ENCODE results near the gene NUP98.

GRCh38 chr11:3802011-3802790, 4.8 kb upstream of the NUP98 start:
- no peak for TF ChIP-seq EZH2 (IDR thresholded peaks at IDR 0.05)
- TF ChIP-seq POLR2AphosphoS5 (IDR thresholded peaks at IDR 0.05; ENCODE audit: borderline replicate concordance, low read depth, low read length) = no peak
- no peak for TF ChIP-seq FOXP2 (optimal IDR thresholded peaks at IDR 0.05; ENCODE audit: control extremely low read depth, extremely low read length, insufficient read depth)

Measured in SK-N-MC (cell line).